ENCODE measurements around the gene TMEM183A.

Gene TMEM183A

GRCh38 chr1:203072002-203072602 is 64.9 kb downstream of the TMEM183A start:
- no peak for TF ChIP-seq CTCF (IDR thresholded peaks at IDR 0.05)

GRCh38 chr1:203072911-203073310 is 65.7 kb downstream of the TMEM183A start:
- TF ChIP-seq CTCF (IDR thresholded peaks at IDR 0.05): no peak

GRCh38 chr1:203073469-203073868 is 66.3 kb downstream of the TMEM183A start:
- TF ChIP-seq CTCF (IDR thresholded peaks at IDR 0.05): no peak

All from LNCAP (cell line).